Liver (tissue), 3 donors: ENCODE measurements around the gene ELL2.
A peak's percentile ranks its signal among the peaks of the same experiment; 100 is the strongest.

ENCODE experiments used
- GABPA ChIP-seq, 2 donors: IDR thresholded peaks in 1 of 2; conservative IDR thresholded peaks in 1 of 2; 2 replicates each; pipeline ENCODE4 v1.6.1; 2016; ENCODE audit warnings: antibody characterized with exemption in 2 of 2, mild to moderate bottlenecking in 1 of 2, moderate library complexity in 1 of 2
- YY1 ChIP-seq: IDR thresholded peaks from 2 replicates; pipeline ENCODE4 v1.6.1; 2016; ENCODE audit warnings: antibody characterized with exemption, mild to moderate bottlenecking
- TF ChIP-seq, protein P1 (sequence below): fragments of 150-350 bp; IDR thresholded peaks from 2 replicates; pipeline ENCODE4 v1.5.1; 2017; ENCODE audit warnings: improper control_type of control experiment, low read depth, low read length; ENCODE audit not compliant: missing input control
- TF ChIP-seq, protein P2 (sequence below): IDR thresholded peaks from 2 replicates; pipeline ENCODE4 v1.6.1; 2016; ENCODE audit warnings: antibody characterized with exemption, mild to moderate bottlenecking
- TF ChIP-seq, protein P3 (sequence below): IDR thresholded peaks from 2 replicates; pipeline ENCODE4 v1.6.1; 2016; ENCODE audit warnings: antibody characterized with exemption
- donor health status: healthy.
- donor health status: healthy.

DNA sequence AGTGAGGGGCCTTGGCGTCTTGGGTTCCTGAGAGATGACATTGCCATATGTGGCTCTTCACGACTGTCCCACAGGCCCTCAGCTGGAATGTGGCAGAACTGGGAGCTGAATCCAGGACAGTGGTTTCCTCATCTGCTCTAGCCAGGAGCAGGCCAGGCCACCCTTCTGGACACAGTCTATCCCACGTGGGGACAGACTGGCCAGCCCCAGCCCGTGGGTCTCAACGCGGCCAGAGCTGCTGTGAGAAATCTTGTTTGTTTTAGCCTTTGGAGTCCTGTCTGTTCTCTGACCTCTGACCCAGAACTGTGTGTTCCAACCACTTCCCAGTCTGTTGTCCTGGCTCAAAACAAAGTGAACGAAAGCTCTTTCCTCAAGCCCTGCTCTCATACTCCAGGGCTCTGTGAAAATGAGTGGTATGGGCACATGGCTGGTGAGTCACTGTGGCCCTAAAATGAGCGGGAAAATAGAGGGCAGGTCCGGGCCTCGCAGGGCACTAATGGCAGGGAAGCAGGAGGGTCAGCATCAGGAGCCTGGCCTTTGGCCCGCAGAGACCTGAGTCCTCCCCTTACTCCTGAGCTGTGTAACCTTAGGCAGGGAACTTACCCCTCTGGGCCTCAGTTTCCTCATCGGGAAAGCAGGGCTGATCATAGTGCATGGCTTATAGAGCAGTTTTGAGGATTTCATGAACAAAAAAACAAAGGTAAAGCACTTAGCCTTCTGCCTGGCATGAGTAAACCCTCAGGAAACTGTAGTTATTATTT lies 104.3 kb downstream of the ELL2 start:
- TF ChIP-seq, protein P1, sequence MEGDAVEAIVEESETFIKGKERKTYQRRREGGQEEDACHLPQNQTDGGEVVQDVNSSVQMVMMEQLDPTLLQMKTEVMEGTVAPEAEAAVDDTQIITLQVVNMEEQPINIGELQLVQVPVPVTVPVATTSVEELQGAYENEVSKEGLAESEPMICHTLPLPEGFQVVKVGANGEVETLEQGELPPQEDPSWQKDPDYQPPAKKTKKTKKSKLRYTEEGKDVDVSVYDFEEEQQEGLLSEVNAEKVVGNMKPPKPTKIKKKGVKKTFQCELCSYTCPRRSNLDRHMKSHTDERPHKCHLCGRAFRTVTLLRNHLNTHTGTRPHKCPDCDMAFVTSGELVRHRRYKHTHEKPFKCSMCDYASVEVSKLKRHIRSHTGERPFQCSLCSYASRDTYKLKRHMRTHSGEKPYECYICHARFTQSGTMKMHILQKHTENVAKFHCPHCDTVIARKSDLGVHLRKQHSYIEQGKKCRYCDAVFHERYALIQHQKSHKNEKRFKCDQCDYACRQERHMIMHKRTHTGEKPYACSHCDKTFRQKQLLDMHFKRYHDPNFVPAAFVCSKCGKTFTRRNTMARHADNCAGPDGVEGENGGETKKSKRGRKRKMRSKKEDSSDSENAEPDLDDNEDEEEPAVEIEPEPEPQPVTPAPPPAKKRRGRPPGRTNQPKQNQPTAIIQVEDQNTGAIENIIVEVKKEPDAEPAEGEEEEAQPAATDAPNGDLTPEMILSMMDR = no peak
- TF ChIP-seq YY1 (peak; percentile 88), GABPA (IDR thresholded peaks at IDR 0.05 in 1 of 2, conservative IDR thresholded peaks at IDR 0.05 in 1 of 2) (peak in 1 of 2 donors; percentile 55)
- TF ChIP-seq, protein P2, sequence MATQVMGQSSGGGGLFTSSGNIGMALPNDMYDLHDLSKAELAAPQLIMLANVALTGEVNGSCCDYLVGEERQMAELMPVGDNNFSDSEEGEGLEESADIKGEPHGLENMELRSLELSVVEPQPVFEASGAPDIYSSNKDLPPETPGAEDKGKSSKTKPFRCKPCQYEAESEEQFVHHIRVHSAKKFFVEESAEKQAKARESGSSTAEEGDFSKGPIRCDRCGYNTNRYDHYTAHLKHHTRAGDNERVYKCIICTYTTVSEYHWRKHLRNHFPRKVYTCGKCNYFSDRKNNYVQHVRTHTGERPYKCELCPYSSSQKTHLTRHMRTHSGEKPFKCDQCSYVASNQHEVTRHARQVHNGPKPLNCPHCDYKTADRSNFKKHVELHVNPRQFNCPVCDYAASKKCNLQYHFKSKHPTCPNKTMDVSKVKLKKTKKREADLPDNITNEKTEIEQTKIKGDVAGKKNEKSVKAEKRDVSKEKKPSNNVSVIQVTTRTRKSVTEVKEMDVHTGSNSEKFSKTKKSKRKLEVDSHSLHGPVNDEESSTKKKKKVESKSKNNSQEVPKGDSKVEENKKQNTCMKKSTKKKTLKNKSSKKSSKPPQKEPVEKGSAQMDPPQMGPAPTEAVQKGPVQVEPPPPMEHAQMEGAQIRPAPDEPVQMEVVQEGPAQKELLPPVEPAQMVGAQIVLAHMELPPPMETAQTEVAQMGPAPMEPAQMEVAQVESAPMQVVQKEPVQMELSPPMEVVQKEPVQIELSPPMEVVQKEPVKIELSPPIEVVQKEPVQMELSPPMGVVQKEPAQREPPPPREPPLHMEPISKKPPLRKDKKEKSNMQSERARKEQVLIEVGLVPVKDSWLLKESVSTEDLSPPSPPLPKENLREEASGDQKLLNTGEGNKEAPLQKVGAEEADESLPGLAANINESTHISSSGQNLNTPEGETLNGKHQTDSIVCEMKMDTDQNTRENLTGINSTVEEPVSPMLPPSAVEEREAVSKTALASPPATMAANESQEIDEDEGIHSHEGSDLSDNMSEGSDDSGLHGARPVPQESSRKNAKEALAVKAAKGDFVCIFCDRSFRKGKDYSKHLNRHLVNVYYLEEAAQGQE = peak; percentile 91
- TF ChIP-seq, protein P3, sequence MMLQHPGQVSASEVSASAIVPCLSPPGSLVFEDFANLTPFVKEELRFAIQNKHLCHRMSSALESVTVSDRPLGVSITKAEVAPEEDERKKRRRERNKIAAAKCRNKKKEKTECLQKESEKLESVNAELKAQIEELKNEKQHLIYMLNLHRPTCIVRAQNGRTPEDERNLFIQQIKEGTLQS = peak; percentile 98
